Sigmoid colon (tissue), 7 donors: ENCODE data around the gene QPCT. TPM values are rescaled to one million over a fixed set of nuclear protein-coding genes. Genes with fewer than 3 reads are reported as not detected.

ENCODE experiments used
- DNase-seq: peaks from one replicate; pipeline ENCODE4 v3.0.0-alpha.2; 2019
- H3K27ac ChIP-seq, 4 donors: fragments of 200-600 bp; sonication (generic); one replicate each; pipeline ENCODE4 v1.5.1; 2016 to 2019; ENCODE audit warnings: mild to moderate bottlenecking in 1 of 4
- H3K27me3 ChIP-seq, 3 donors: fragments of 200-600 bp; sonication (generic); one replicate each; pipeline ENCODE4 v1.5.1; 2019; ENCODE audit warnings: mild to moderate bottlenecking in 1 of 3
- H3K36me3 ChIP-seq, 4 donors: fragments of 200-600 bp; sonication (generic); one replicate each; pipeline ENCODE4 v1.5.1; 2016 to 2019
- H3K4me1 ChIP-seq, 4 donors: fragments of 200-600 bp; sonication (generic); one replicate each; pipeline ENCODE4 v1.5.1; 2017 to 2019
- H3K4me3 ChIP-seq, 4 donors: fragments of 200-600 bp; sonication (generic); one replicate each; pipeline ENCODE4 v1.5.1; 2017 to 2019; ENCODE audit warnings: mild to moderate bottlenecking in 2 of 4, moderate library complexity in 1 of 4
- H3K9me3 ChIP-seq, 4 donors: fragments of 200-600 bp in 3 of 4; sonication (generic) in 3 of 4; one replicate each; pipeline versions ENCODE4 v1.5.1 to v1.6.1; 2013 to 2019
- EP300 ChIP-seq, 4 donors: sonication (generic); formaldehyde crosslinking; IDR thresholded peaks; one replicate each; pipeline ENCODE4 v1.6.1; 2017; ENCODE audit warnings: antibody characterized with exemption in 4 of 4
- POLR2A ChIP-seq, 2 donors: fragments of 450-650 bp; IDR thresholded peaks; one replicate each; pipeline ENCODE4 v1.6.1; 2016; ENCODE audit warnings: antibody characterized with exemption in 2 of 2, mild to moderate bottlenecking in 2 of 2, moderate library complexity in 2 of 2
- POLR2AphosphoS5 ChIP-seq, 4 donors: sonication (generic); formaldehyde crosslinking; IDR thresholded peaks; one replicate each; pipeline ENCODE4 v1.6.1; 2017; ENCODE audit warnings: antibody characterized with exemption in 4 of 4
- WGBS, 2 donors: extraction: QIAGEN DNeasy Blood & Tissue Kit; methylation state at CpG; one replicate each; pipeline ENCODE4 v1.1.7; 2013; 5-methylcytosine and 5-hydroxymethylcytosine counted together
- intact Hi-C: fragments of 100-400 bp; cut with DNase I; formaldehyde crosslinking; loops from one replicate; pipeline ENCODE4 v1.15.1; 2023
- polyA plus RNA-seq, 3 donors: library from polyadenylated mRNA; stranded (reverse); fragments of 200-250 nt; gene quantifications; one replicate each; pipeline ENCODE4 v1.2.3, GENCODE V29; 2013
- total RNA-seq, 4 donors: library from RNA; depleted of rRNA; stranded (reverse); fragments of >200 nt; gene quantifications; one replicate each; pipeline ENCODE4 v1.1.0, GENCODE V29; 2016
- TF ChIP-seq, protein P1 (sequence below), 4 experiments: fragments of 450-650 bp in 3 of 4; fragments of 200-600 bp in 1 of 4; IDR thresholded peaks; one replicate each; pipeline ENCODE4 v1.5.1; 2016 to 2019; ENCODE audit warnings: antibody characterized with exemption in 4 of 4, mild to moderate bottlenecking in 3 of 4, moderate library complexity in 2 of 4
- donor health status: healthy with polysubstance abuse.
- donor health status: Bipolar disorder and iron deficiency.
- donor health status: healthy.

The QPCT gene
- total and polyA plus RNA-seq, 7 donors: 1.2 to 94.9 (median 65.8) TPM

- Histone ChIP-seq H3K27ac (peak overlapping the region in 2 of 4 donors; percentile 2 to 30), H3K27me3 (no peaks in the 10 kb centered on the region), H3K4me3 (no peak overlapping the region), H3K4me1 (peaks cover 0 to 33% (median 22%) of the 10 kb centered on the region in 4 donors), H3K36me3 (no peaks in the 10 kb centered on the region), H3K9me3 (no peaks in the 10 kb centered on the region)
- intact Hi-C loops: no loop called here
- DNase-seq: no peak
- 15 to 40% methylated on average over 3 of the region's 3 CpGs for WGBS, 2 donors
- TF ChIP-seq POLR2AphosphoS5 (IDR thresholded peaks at IDR 0.05) (no peak), POLR2A (IDR thresholded peaks at IDR 0.05) (no peak), EP300 (IDR thresholded peaks at IDR 0.05) (no peak)
- TF ChIP-seq, protein P1, sequence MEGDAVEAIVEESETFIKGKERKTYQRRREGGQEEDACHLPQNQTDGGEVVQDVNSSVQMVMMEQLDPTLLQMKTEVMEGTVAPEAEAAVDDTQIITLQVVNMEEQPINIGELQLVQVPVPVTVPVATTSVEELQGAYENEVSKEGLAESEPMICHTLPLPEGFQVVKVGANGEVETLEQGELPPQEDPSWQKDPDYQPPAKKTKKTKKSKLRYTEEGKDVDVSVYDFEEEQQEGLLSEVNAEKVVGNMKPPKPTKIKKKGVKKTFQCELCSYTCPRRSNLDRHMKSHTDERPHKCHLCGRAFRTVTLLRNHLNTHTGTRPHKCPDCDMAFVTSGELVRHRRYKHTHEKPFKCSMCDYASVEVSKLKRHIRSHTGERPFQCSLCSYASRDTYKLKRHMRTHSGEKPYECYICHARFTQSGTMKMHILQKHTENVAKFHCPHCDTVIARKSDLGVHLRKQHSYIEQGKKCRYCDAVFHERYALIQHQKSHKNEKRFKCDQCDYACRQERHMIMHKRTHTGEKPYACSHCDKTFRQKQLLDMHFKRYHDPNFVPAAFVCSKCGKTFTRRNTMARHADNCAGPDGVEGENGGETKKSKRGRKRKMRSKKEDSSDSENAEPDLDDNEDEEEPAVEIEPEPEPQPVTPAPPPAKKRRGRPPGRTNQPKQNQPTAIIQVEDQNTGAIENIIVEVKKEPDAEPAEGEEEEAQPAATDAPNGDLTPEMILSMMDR (IDR thresholded peaks at IDR 0.05): no peak
Observed at GRCh38 chr2:37350034-37350433, 5.6 kb downstream of the QPCT start.

GRCh38 chr2:37354531-37354930 lies 10.1 kb downstream of the QPCT start:
- Histone ChIP-seq H3K36me3 (peaks cover 0 to under 1% (median 0%) of the 10 kb centered on the region in 4 donors), H3K9me3 (no peaks in the 10 kb centered on the region), H3K4me3 (no peak overlapping the region), H3K27me3 (no peaks in the 10 kb centered on the region), H3K4me1 (peaks cover 0 to 19% (median 13%) of the 10 kb centered on the region in 4 donors), H3K27ac (no peak overlapping the region)
- intact Hi-C loops: no loop called here
- no peak for DNase-seq
- WGBS, 2 donors: 95 to 96% methylated on average over 3 of the region's 3 CpGs
- TF ChIP-seq, protein P1 (IDR thresholded peaks at IDR 0.05): no peak
- TF ChIP-seq EP300 (IDR thresholded peaks at IDR 0.05): no peak
- no peak for TF ChIP-seq POLR2AphosphoS5 (IDR thresholded peaks at IDR 0.05)
- no peak for TF ChIP-seq POLR2A (IDR thresholded peaks at IDR 0.05)

DNA sequence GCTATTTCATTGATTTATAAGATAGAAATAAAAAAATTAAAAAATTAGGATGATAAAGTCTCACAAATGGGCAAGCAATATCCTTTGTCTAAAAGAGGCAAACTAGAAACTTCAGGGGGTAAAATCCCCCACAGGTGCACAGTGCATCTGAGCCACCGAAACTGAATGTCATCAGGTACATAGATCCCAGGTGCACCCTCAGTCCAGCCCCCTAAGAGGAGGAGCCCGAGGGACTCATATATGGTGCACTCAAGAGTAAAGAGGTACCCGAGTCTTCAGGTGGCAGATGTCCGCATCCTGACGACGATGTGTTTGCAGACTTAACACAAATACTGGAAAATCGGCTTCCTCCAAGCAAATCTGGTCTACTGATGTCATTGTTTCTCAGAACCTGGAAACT lies 11.3 kb downstream of the QPCT start:
- Histone ChIP-seq H3K27ac (no peak overlapping the region), H3K27me3 (no peaks in the 10 kb centered on the region), H3K4me3 (no peak overlapping the region), H3K4me1 (peaks cover 0 to 7% (median 1%) of the 10 kb centered on the region in 4 donors), H3K9me3 (no peaks in the 10 kb centered on the region), H3K36me3 (peaks cover 0 to 9% (median 0%) of the 10 kb centered on the region in 4 donors)
- TF ChIP-seq POLR2AphosphoS5 (IDR thresholded peaks at IDR 0.05) (no peak), EP300 (IDR thresholded peaks at IDR 0.05) (no peak), POLR2A (IDR thresholded peaks at IDR 0.05) (no peak)
- TF ChIP-seq, protein P1 (IDR thresholded peaks at IDR 0.05): no peak
- intact Hi-C loops: no loop called here
- DNase-seq: no peak
- WGBS, 2 donors: 90 to 92% methylated on average over 7 of the region's 7 CpGs

GRCh38 chr2:37356299-37356698 lies 11.9 kb downstream of the QPCT start:
- no peaks in the 10 kb centered on the region for H3K9me3 ChIP-seq
- TF ChIP-seq EP300 (IDR thresholded peaks at IDR 0.05): no peak
- TF ChIP-seq POLR2AphosphoS5 (IDR thresholded peaks at IDR 0.05): no peak
- no peak for TF ChIP-seq POLR2A (IDR thresholded peaks at IDR 0.05)
- TF ChIP-seq, protein P1 (IDR thresholded peaks at IDR 0.05): no peak
- peaks cover 0 to 2% (median 0%) of the 10 kb centered on the region in 4 donors for H3K4me1 ChIP-seq
- no peaks in the 10 kb centered on the region for H3K27me3 ChIP-seq
- peaks cover 0 to 9% (median 0%) of the 10 kb centered on the region in 4 donors for H3K36me3 ChIP-seq
- no peak overlapping the region for H3K4me3 ChIP-seq
- no peak for DNase-seq
- 64 to 68% methylated on average over 6 of the region's 6 CpGs for WGBS, 2 donors
- H3K27ac ChIP-seq: no peak overlapping the region
- intact Hi-C loops: no loop called here

DNA sequence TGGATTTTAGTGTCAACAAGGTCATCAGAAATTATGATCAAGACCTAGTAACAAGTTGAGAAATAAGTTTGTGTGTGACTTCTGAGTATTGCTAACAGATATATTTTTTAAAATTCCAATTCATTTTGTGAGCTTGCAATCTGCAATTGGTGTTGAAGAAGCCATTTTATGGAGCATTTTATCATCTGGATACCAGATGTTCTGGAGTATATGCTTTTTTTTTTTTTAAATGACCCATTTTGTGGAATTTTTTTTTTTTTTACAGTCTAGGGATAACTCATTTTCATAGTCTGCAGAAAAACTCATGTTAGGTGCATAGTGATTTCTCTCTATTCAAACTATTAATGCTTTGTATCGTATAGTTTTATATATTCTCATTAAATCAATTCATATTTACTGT lies 12.6 kb downstream of the QPCT start:
- Histone ChIP-seq H3K36me3 (peaks cover 0 to 9% (median 0%) of the 10 kb centered on the region in 4 donors), H3K27me3 (no peaks in the 10 kb centered on the region), H3K4me3 (no peak overlapping the region), H3K27ac (no peak overlapping the region), H3K9me3 (no peaks in the 10 kb centered on the region), H3K4me1 (no peaks in the 10 kb centered on the region)
- 19 to 72% methylated on average over 1 of the region's 1 CpG for WGBS, 2 donors
- no peak for DNase-seq
- intact Hi-C loops: no loop called here
- TF ChIP-seq EP300 (IDR thresholded peaks at IDR 0.05): no peak
- TF ChIP-seq POLR2A (IDR thresholded peaks at IDR 0.05): no peak
- no peak for TF ChIP-seq POLR2AphosphoS5 (IDR thresholded peaks at IDR 0.05)
- TF ChIP-seq, protein P1 (IDR thresholded peaks at IDR 0.05): no peak
